PC-3 (cell line): ENCODE measurements around the gene C11orf91.

Experiments used
- EZH2 ChIP-seq: fragments of 300-600 bp; sonication (generic); IDR thresholded peaks from one replicate; pipeline ENCODE4 v1.6.1; 2017; ENCODE audit warnings: antibody characterized with exemption, mild to moderate bottlenecking, low read length; ENCODE audit not compliant: unreplicated experiment
- EZH2phosphoT487 ChIP-seq: fragments of 300-600 bp; sonication (generic); IDR thresholded peaks from 2 replicates; pipeline ENCODE4 v1.6.1; 2018; ENCODE audit warnings: mild to moderate bottlenecking, antibody characterized with exemption, low read length, borderline replicate concordance
- TF ChIP-seq, protein P1 (sequence below): fragments of 300-600 bp; sonication (generic); conservative IDR thresholded peaks from 2 replicates; pipeline ENCODE4 v1.5.1; 2017; ENCODE audit warnings: antibody characterized with exemption, low read depth, mild to moderate bottlenecking, low read length

- TF ChIP-seq, protein P1, sequence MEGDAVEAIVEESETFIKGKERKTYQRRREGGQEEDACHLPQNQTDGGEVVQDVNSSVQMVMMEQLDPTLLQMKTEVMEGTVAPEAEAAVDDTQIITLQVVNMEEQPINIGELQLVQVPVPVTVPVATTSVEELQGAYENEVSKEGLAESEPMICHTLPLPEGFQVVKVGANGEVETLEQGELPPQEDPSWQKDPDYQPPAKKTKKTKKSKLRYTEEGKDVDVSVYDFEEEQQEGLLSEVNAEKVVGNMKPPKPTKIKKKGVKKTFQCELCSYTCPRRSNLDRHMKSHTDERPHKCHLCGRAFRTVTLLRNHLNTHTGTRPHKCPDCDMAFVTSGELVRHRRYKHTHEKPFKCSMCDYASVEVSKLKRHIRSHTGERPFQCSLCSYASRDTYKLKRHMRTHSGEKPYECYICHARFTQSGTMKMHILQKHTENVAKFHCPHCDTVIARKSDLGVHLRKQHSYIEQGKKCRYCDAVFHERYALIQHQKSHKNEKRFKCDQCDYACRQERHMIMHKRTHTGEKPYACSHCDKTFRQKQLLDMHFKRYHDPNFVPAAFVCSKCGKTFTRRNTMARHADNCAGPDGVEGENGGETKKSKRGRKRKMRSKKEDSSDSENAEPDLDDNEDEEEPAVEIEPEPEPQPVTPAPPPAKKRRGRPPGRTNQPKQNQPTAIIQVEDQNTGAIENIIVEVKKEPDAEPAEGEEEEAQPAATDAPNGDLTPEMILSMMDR, result no peak
- TF ChIP-seq EZH2phosphoT487 (no peak), EZH2 (no peak)
These were observed 37.5 kb downstream of the C11orf91 start for GRCh38 chr11:33663121-33663520.
